Smooth muscle cell of the brain vasculature (primary cell): ENCODE results near the gene C1orf21.

Source experiments
- DNase-seq: peaks from one replicate; pipeline ENCODE4 v3.0.0-alpha.2; 2012; ENCODE audit warnings: low read depth, low spot score

C1orf21 gene

GRCh38 chr1:184485751-184486723 lies 99.2 kb downstream of the C1orf21 start:
- DNase-seq, result no peak

GRCh38 chr1:184486761-184487445 lies 100.1 kb downstream of the C1orf21 start:
- DNase-seq, result no peak

- no peak for DNase-seq
These were observed 100.8 kb downstream of the C1orf21 start for GRCh38 chr1:184487531-184488193.

GRCh38 chr1:184489908-184490307 lies 103.1 kb downstream of the C1orf21 start:
- no peak for DNase-seq

- no peak for DNase-seq
These were observed 105.7 kb downstream of the C1orf21 start for GRCh38 chr1:184492536-184492935.

GRCh38 chr1:184493987-184494388 lies 107.2 kb downstream of the C1orf21 start:
- DNase-seq, result no peak

GRCh38 chr1:184494929-184495328 lies 108.1 kb downstream of the C1orf21 start:
- DNase-seq, result no peak

- DNase-seq, result no peak
These were observed 111.3 kb downstream of the C1orf21 start for GRCh38 chr1:184497959-184498723.

GRCh38 chr1:184499616-184500015 lies 112.8 kb downstream of the C1orf21 start:
- no peak for DNase-seq

- no peak for DNase-seq
These were observed 115.3 kb downstream of the C1orf21 start for GRCh38 chr1:184502161-184502560.

- no peak for DNase-seq
These were observed 116.5 kb downstream of the C1orf21 start for GRCh38 chr1:184503221-184503749.

- no peak for DNase-seq
These were observed 117.5 kb downstream of the C1orf21 start for GRCh38 chr1:184504040-184504954.

GRCh38 chr1:184504955-184505338 lies 118.1 kb downstream of the C1orf21 start:
- DNase-seq, result no peak

- no peak for DNase-seq
These were observed 119.7 kb downstream of the C1orf21 start for GRCh38 chr1:184506481-184506880.

GRCh38 chr1:184507165-184507564 lies 120.3 kb downstream of the C1orf21 start:
- DNase-seq, result no peak

- no peak for DNase-seq
These were observed 120.9 kb downstream of the C1orf21 start for GRCh38 chr1:184507604-184508280.

GRCh38 chr1:184509105-184509504 lies 122.3 kb downstream of the C1orf21 start:
- DNase-seq, result no peak

GRCh38 chr1:184510110-184510509 lies 123.3 kb downstream of the C1orf21 start:
- DNase-seq, result no peak

- no peak for DNase-seq
These were observed 125.9 kb downstream of the C1orf21 start for GRCh38 chr1:184512724-184513123.

- no peak for DNase-seq
These were observed 126.6 kb downstream of the C1orf21 start for GRCh38 chr1:184513421-184513820.
